ENCODE data around the gene CPT2. TPM values are rescaled to one million over a fixed set of nuclear protein-coding genes. Genes with fewer than 3 reads are reported as not detected.

Gene CPT2
- total and polyA plus RNA-seq, 9 of the 15 experiments (the other 6 are each of a cell fraction or from before 2014, with no cell fraction given) = 7.6 to 25.1 (median 16.8) TPM

GRCh38 chr1:53165408-53165961, 31.1 kb upstream of the CPT2 start (continued):
- TF ChIP-seq PATZ1 (CRISPR knock-in tag; IDR thresholded peaks at IDR 0.05; ENCODE audit: borderline replicate concordance) (no peak), ZNF140 (CRISPR knock-in tag; IDR thresholded peaks at IDR 0.05) (no peak), ZNF41 (CRISPR knock-in tag; conservative IDR thresholded peaks at IDR 0.05) (no peak), JUNB (CRISPR knock-in tag; conservative IDR thresholded peaks at IDR 0.05) (no peak), KDM1A (IDR thresholded peaks at IDR 0.05) (peak; percentile 23 to 47; a peak in 1 of 4 replicates), GABPB2 (CRISPR knock-in tag; conservative IDR thresholded peaks at IDR 0.05) (no peak), KAT2B (IDR thresholded peaks at IDR 0.05; ENCODE audit: low read depth, low read length) (no peak), SIN3B (IDR thresholded peaks at IDR 0.05; ENCODE audit: low read depth) (no peak), SRSF7 (optimal IDR thresholded peaks at IDR 0.05; ENCODE audit: low read depth, low read length) (no peak), PYGO2 (tag; IDR thresholded peaks at IDR 0.05) (no peak), ZNF165 (CRISPR knock-in tag; IDR thresholded peaks at IDR 0.05; ENCODE audit: borderline replicate concordance) (no peak), ZC3H4 (CRISPR knock-in tag; IDR thresholded peaks at IDR 0.05; ENCODE audit: borderline replicate concordance) (no peak), ZBTB2 (IDR thresholded peaks at IDR 0.05) (no peak), SNRNP70 (optimal IDR thresholded peaks at IDR 0.05; ENCODE audit: low read depth, low read length) (no peak), ARHGAP35 (IDR thresholded peaks at IDR 0.05; ENCODE audit: partially characterized antibody) (no peak), MTA3 (IDR thresholded peaks at IDR 0.05; ENCODE audit: borderline replicate concordance) (no peak), MBD1 (CRISPR knock-in tag; IDR thresholded peaks at IDR 0.05) (no peak), ZNF239 (CRISPR knock-in tag; IDR thresholded peaks at IDR 0.05) (no peak), SP1 (CRISPR knock-in tag; IDR thresholded peaks at IDR 0.05) (no peak), NCOA4 (IDR thresholded peaks at IDR 0.05; ENCODE audit: partially characterized antibody) (no peak), CHD4 (IDR thresholded peaks at IDR 0.05; ENCODE audit: insufficient read depth, insufficient replicate concordance, low read depth, low read length, poor library complexity, severe bottlenecking) (peak; percentile 53), RCOR1 (IDR thresholded peaks at IDR 0.05; ENCODE audit: borderline replicate concordance in 1 of 2, low read depth in 2 of 2, low read length in 2 of 2) (peak in 1 of 2 experiments; percentile 32; a peak in 1 of 4 replicates), ATF3 (IDR thresholded peaks at IDR 0.05) (peak; percentile 42; the same call in 1 of the 2 replicates), ATF3 (CRISPR knock-in tag; conservative IDR thresholded peaks at IDR 0.05) (no peak), ZNF668 (CRISPR knock-in tag; IDR thresholded peaks at IDR 0.05) (no peak)
